HG03469 (cell line): ENCODE data around the gene DNPH1.

ENCODE experiments used
- ATAC-seq: cut with Tn5 transposase; IDR thresholded peaks from one replicate; pipeline ENCODE4 v1.9.1; 2021; ENCODE audit warnings: mild to moderate bottlenecking, moderate library complexity, moderate number of reproducible peaks; ENCODE audit not compliant: unreplicated experiment

Gene DNPH1

GRCh38 chr6:43216200-43216599, 13.1 kb downstream of the DNPH1 start:
- ATAC-seq = no peak

- ATAC-seq = no peak
Measured at GRCh38 chr6:43215066-43215465, 14.2 kb downstream of the DNPH1 start.

DNA sequence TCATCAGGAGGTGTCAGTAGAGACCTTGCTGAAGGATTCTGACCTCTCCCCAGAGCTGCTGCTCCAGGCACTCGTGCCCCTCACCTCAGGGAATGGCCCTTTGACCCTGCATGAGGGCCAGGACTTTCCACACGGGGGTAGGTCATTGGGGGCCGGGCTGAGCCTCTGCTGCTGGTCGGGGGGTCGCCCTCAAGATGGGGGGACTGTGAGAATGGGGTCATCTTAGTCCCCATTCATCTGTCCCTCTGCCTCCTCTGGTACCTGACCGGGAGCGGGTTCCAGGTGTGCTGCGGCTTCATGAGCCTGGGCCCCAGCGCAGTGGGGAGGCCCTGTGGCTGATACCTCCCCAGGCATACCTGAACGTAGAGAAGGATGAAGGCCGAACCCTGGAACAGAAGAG, 15.8 kb downstream of the DNPH1 start:
- ATAC-seq = no peak

DNA sequence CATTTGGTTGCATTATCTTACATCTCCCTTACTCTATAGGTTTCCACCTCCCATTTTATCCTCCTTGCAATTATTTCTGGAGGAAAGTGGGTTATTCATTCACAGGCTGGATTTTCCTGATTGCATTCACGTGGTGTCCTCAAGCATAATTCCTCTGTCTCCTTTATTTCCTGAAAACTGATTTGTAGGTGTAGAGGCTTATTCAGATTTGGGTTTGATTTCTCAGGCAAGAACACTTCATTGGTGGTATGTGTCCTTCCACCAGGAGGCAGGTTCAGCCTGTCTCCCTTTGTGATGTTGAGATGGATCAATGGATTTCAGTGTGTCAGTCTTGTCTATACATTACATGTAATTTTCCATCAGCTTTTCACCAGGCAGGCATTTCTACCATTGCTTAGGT, 17.3 kb downstream of the DNPH1 start:
- ATAC-seq = no peak

DNA sequence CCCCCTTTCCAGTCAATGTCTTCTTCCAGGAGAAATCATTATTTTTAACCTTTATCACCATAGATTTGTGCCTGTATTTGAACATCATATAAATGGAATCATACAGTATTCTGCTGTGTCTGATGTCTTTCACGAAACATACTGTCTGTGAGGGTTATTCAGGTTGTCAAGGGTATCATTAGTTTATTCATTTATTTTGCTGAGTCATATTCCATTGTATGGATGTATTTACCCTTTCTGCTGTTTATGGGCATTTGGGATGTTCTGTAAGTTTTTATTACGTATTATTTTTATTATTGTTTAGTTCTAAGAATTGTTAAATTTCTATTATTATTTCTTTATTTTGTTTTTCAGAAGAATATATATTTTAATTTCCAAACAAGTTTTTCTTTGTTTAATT, 22.0 kb downstream of the DNPH1 start:
- ATAC-seq = no peak

DNA sequence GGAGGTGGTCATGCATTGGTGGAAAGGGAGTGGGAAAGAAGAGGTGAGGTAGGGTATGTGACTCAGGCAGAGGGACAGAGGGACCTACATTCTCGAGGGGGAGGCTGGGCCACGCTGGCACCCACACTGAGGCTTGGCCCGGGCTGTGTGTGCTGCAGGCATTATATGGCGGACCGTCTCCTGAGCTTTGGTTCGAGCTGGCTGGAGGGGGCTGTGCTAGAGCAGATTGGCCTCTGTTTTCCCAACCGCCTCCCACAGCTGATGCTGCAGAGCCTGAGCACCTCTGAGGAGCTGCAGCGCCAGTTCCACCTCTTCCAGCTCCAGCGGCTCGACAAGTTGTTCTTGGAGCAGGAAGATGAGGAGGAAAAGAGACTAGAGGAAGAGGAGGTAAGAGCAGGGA, 23.4 kb downstream of the DNPH1 start:
- no peak for ATAC-seq

- ATAC-seq = no peak
Measured at GRCh38 chr6:43204271-43205105, 24.8 kb downstream of the DNPH1 start.

DNA sequence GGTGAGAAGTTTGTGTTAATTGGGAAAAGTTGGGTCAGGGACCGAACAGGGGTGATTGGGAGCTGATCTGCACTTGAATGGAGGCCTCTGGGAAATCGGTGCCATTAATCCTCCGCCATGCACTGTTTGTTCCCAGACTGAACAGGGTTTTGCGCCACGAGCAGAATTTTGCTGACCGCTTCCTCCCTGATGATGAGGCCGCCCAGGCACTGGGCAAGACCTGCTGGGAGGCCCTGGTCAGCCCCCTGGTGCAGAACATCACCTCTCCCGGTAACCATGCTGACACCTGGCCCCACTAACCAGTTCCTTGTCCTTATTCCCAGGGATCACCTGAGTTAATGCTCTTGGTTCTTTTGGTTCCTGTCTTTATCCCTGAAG, 25.6 kb downstream of the DNPH1 start:
- ATAC-seq = no peak

GRCh38 chr6:43203029-43203717, 26.1 kb downstream of the DNPH1 start:
- ATAC-seq = no peak

DNA sequence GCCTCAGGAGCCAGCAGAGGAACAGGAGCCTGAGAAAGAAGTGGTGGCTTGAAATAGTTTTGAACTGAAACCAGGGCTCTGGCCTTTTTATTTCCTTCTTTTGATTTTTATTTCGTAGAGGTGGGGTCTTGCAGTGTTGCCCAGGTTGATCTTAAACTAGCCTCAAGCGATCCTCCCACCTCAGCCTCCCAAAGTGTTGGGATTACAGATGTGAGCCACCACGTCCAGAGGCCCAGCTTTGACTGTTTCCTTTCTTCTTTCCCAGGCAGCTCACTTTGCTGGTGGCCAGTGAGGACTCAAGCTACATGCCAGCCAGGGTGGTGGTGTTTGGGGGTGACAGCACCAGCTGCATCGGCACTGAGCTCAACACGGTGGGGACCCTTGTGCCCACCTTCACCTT, 26.8 kb downstream of the DNPH1 start:
- ATAC-seq = no peak

DNA sequence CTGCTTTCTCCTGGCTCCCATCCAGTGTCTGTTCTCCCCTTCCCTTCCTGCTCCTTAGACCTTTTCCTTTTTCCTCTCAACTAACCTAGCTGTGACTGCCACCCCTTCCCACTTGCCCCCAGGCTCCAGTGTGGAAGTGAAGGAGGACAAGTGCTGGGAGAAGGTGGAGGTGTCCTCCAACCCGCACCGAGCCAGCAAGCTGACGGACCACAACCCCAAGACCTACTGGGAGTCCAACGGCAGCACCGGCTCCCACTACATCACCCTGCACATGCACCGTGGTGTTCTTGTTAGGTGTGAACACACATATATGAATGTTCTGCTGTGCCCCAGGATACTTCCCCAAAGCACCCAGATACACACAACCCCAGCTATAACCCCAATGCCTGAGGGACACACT, 28.7 kb downstream of the DNPH1 start:
- ATAC-seq = no peak

- ATAC-seq = no peak
Measured at GRCh38 chr6:43199912-43200311, 29.4 kb downstream of the DNPH1 start.

GRCh38 chr6:43196337-43196736, 32.9 kb downstream of the DNPH1 start:
- ATAC-seq = no peak

DNA sequence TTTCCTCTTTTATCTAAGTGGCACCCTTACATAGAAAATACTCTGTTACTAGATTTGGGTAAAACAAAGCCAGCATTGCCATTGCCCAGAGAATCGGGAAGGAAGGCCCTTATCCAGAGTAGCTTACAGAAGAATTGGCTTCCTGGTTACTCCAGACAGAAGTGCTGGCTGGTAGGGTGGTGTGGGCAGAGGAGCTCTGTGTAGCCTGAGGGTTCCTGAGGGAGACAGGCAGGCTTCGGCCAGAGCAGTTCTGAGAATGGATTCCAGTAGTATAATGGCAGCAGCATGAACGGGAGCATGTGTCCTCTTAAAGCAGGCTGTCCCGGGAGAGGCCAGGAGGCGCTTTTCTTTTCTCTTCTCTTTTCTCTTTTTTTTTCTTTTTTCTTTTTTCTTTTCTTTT, 35.4 kb downstream of the DNPH1 start:
- ATAC-seq = no peak

DNA sequence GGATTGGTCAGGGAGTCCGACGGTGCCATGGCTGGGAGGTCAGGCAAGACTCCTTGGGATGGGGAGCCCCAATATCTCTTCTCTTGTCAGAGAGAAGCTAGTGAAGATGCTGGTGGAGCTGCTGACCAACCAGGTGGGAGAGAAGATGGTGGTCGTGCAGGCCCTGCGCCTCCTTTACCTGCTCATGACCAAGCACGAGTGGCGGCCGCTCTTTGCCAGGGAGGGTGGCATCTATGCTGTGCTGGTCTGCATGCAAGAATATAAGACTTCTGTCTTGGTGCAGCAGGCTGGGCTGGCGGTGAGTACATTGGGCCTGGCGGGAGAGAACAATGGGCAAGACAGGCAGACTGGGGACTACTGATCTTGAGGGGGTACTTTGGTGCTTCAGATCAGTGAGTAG, 36.4 kb downstream of the DNPH1 start:
- no peak for ATAC-seq

DNA sequence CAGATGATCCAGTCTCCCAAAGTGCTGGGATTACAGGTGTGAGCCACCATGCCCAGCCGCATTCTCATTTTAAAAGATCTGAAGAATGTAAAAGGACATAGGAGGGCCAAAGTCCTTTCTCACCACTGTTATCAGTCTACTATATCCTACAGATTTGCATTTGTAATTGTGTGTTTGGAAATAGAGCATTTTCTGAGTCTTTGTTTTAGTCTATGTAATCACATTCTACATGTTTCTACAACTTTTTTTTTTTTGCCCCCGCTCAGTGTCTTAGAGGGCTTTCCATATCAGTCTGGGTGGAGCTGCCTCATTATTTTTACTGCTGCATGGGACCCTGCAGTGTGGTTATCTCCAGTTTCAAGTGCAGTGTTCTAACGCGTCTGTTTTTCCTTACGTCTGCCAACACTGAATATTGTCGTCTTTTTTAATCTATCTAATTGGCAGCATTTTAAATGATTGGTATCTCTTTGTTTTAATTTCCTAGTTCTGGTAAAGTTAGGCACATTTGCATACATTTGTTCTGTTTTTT, 39.4 kb downstream of the DNPH1 start:
- no peak for ATAC-seq

DNA sequence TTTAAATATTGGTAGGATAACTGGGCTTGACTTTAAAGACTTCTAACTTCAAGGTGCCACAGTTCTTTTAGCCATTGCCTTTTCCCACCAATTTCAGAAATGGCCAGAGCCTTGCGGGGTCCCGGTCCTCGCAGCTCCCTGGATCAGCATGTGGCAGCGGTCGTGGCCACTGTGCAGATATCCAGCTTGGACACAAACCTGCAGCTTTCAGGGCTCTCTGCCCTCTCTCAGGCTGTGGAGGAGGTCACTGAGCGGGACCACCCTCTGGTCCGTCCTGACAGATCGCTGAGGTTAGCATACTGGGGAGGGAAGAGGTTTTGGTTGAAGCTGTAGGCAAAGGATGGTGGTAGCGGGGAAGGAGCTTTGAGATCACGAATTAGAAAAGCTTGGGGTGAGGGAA, 40.9 kb downstream of the DNPH1 start:
- no peak for ATAC-seq

- ATAC-seq = no peak
Measured at GRCh38 chr6:43187821-43188220, 41.5 kb downstream of the DNPH1 start.

GRCh38 chr6:43186706-43187105, 42.6 kb downstream of the DNPH1 start:
- no peak for ATAC-seq

DNA sequence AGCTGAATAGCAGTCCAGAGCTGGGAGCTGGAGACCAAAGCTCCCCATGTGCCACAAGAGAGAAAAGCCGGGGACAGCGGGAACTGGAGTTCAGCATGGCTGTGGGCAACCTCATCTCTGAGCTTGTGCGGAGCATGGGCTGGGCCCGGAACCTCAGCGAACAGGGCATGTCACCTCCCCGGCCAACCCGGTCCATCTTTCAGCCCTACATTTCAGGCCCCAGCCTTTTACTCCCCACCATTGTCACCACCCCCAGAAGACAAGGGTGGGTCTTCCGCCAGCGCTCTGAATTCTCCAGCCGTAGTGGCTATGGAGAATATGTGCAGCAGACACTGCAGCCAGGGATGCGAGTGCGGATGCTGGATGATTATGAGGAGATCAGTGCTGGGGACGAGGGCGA, 43.3 kb downstream of the DNPH1 start:
- no peak for ATAC-seq

GRCh38 chr6:43185391-43185985, 43.8 kb downstream of the DNPH1 start:
- no peak for ATAC-seq
